SK-N-SH (cell line): ENCODE results near the gene ATP2C1. TPM values are rescaled to one million over a fixed set of nuclear protein-coding genes. Genes with fewer than 3 reads are reported as not detected.

Experiments
- CTCF ChIA-PET: fragments of 300-600, 350-600 bp; formaldehyde crosslinking; extraction: SDS; loops from one replicate; lab custom pipeline; 2021; lab: Yijun Ruan, JAX
- POLR2A ChIA-PET: fragments of 350-600 bp; sonication (Branson Sonifier 250); formaldehyde crosslinking; extraction: SDS; loops from one replicate; lab custom pipeline; 2020; ENCODE audit warnings: antibody characterized with exemption, inconsistent platforms; lab: Yijun Ruan, JAX
- DNase-seq: peaks from one replicate; pipeline ENCODE4 v3.0.0; 2012
- H2AFZ ChIP-seq: fragments of 200-600 bp; sonication (generic); 2 replicates; pipeline ENCODE4 v1.8.1; 2016; ENCODE audit warnings: antibody characterized with exemption, mild to moderate bottlenecking, low read depth
- H3F3A ChIP-seq: fragments of 200-600 bp; sonication (generic); replicated peaks from 2 replicates; pipeline ENCODE3; 2016; ENCODE audit warnings: antibody characterized with exemption, mild to moderate bottlenecking; ENCODE audit not compliant: insufficient read depth
- H3K27ac ChIP-seq, 2 experiments: fragments of 200-500 bp in 1 of 2; fragments of 200-600 bp in 1 of 2; sonication (Bioruptor generic) in 1 of 2; sonication (generic), shearing (Covaris generic) in 1 of 2; 2 replicates each; pipeline versions ENCODE4 v1.5.1 to v1.6.1; 2014 to 2016; ENCODE audit warnings: low read depth in 2 of 2, inconsistent platforms in 1 of 2, low read length in 1 of 2, mild to moderate bottlenecking in 1 of 2, mixed read lengths in 1 of 2
- H3K27me3 ChIP-seq: fragments of 200-600 bp; sonication (generic), shearing (Covaris generic); 2 replicates; pipeline ENCODE4 v1.6.1; 2016; ENCODE audit warnings: mixed run types; ENCODE audit not compliant: insufficient read depth
- H3K36me3 ChIP-seq, 2 experiments: fragments of 200-500 bp in 1 of 2; fragments of 200-600 bp in 1 of 2; sonication (Bioruptor generic) in 1 of 2; sonication (generic) in 1 of 2; replicated peaks in 1 of 2; 2 replicates each; pipeline versions ENCODE3 to v1.5.1; 2014 to 2016; ENCODE audit warnings: low read length in 1 of 2, mild to moderate bottlenecking in 1 of 2; ENCODE audit not compliant: insufficient read depth in 2 of 2, control insufficient read depth in 1 of 2
- H3K4me1 ChIP-seq, 2 experiments: fragments of 200-500 bp in 1 of 2; fragments of 200-600 bp in 1 of 2; sonication (Bioruptor generic) in 1 of 2; sonication (generic), shearing (Covaris generic) in 1 of 2; 2 replicates each; pipeline versions ENCODE4 v1.5.1 to v1.6.1; 2014 to 2016; ENCODE audit warnings: low read depth in 1 of 2, low read length in 1 of 2, mixed run types in 1 of 2; ENCODE audit not compliant: insufficient read depth in 2 of 2, control insufficient read depth in 1 of 2
- H3K4me2 ChIP-seq: fragments of 200-600 bp; sonication (generic), shearing (Covaris generic); 2 replicates; pipeline ENCODE4 v1.6.1; 2017; ENCODE audit warnings: mixed run types
- H3K4me3 ChIP-seq, 2 experiments: fragments of 200-500 bp in 1 of 2; fragments of 200-600 bp in 1 of 2; sonication (Bioruptor generic) in 1 of 2; sonication (generic), shearing (Covaris generic) in 1 of 2; 2 replicates each; pipeline versions ENCODE4 v1.5.1 to v1.8.1; 2014 to 2016; ENCODE audit warnings: low read depth in 2 of 2, inconsistent platforms in 1 of 2, low read length in 1 of 2, mild to moderate bottlenecking in 1 of 2, mixed read lengths in 1 of 2, moderate library complexity in 1 of 2
- H3K79me2 ChIP-seq: fragments of 200-600 bp; sonication (generic); 2 replicates; pipeline ENCODE4 v1.8.1; 2017; ENCODE audit warnings: mild to moderate bottlenecking; ENCODE audit not compliant: insufficient read depth
- H3K9ac ChIP-seq: fragments of 200-600 bp; sonication (generic); 2 replicates; pipeline ENCODE4 v1.6.1; 2017; ENCODE audit warnings: mixed run types
- H3K9me2 ChIP-seq: fragments of 200-600 bp; sonication (generic); 2 replicates; pipeline ENCODE4 v1.6.1; 2017; ENCODE audit warnings: mixed run types
- H3K9me3 ChIP-seq: fragments of 200-600 bp; sonication (generic); 2 replicates; pipeline ENCODE4 v1.6.1; 2017; ENCODE audit warnings: mixed run types, mild to moderate bottlenecking, moderate library complexity
- H4K20me1 ChIP-seq: fragments of 200-600 bp; sonication (generic); 2 replicates; pipeline ENCODE4 v1.6.1; 2017; ENCODE audit warnings: mild to moderate bottlenecking, mixed run types; ENCODE audit not compliant: insufficient read depth
- EP300 ChIP-seq, 2 experiments: IDR thresholded peaks; 2 replicates each; pipeline versions ENCODE4 v1.4.0 to v1.6.1; 2012; ENCODE audit warnings: borderline replicate concordance in 1 of 2, low read depth in 1 of 2, low read length in 1 of 2
- GATA2 ChIP-seq: sonication (generic); formaldehyde crosslinking; IDR thresholded peaks from 2 replicates; pipeline ENCODE4 v1.5.0; 2020; ENCODE audit warnings: mild to moderate bottlenecking, missing genetic modification reagents
- MXI1 ChIP-seq: IDR thresholded peaks from 2 replicates; pipeline ENCODE4 v1.6.1; 2012; ENCODE audit warnings: mild to moderate bottlenecking, low read depth, low read length, improper control_type of control experiment
- PBX3 ChIP-seq: IDR thresholded peaks from 2 replicates; pipeline ENCODE4; 2012
- RAD21 ChIP-seq: IDR thresholded peaks from 2 replicates; pipeline ENCODE4 v1.6.1; 2012; ENCODE audit warnings: mild to moderate bottlenecking, low read length
- RCOR1 ChIP-seq: fragments of 150-350 bp; IDR thresholded peaks from 2 replicates; pipeline ENCODE4 v1.6.1; 2017; ENCODE audit warnings: antibody characterized with exemption, low read length
- SMC3 ChIP-seq: IDR thresholded peaks from 2 replicates; pipeline ENCODE4 v1.6.1; 2012; ENCODE audit warnings: low read depth, low read length, improper control_type of control experiment
- WGBS: methylation state at CpG from one replicate; pipeline ENCODE4 v1.1.6; 2017; ENCODE audit warnings: low lambda C conversion rate; 5-methylcytosine and 5-hydroxymethylcytosine counted together
- polyA plus RNA-seq, 3 experiments: library from polyadenylated mRNA; depleted of rRNA; stranded (reverse); fragments of >200 nt; gene quantifications; 2 replicates each; pipeline ENCODE4 v1.2.3, GENCODE V29; 2012
- TF ChIP-seq, protein P1 (sequence below): IDR thresholded peaks from 2 replicates; pipeline ENCODE4 v1.4.0; 2012; ENCODE audit warnings: low read depth, borderline replicate concordance

Gene ATP2C1
- polyA plus RNA-seq, 1 of the 3 experiments (the other 2 are of a cell fraction) = 35.6 TPM

DNA sequence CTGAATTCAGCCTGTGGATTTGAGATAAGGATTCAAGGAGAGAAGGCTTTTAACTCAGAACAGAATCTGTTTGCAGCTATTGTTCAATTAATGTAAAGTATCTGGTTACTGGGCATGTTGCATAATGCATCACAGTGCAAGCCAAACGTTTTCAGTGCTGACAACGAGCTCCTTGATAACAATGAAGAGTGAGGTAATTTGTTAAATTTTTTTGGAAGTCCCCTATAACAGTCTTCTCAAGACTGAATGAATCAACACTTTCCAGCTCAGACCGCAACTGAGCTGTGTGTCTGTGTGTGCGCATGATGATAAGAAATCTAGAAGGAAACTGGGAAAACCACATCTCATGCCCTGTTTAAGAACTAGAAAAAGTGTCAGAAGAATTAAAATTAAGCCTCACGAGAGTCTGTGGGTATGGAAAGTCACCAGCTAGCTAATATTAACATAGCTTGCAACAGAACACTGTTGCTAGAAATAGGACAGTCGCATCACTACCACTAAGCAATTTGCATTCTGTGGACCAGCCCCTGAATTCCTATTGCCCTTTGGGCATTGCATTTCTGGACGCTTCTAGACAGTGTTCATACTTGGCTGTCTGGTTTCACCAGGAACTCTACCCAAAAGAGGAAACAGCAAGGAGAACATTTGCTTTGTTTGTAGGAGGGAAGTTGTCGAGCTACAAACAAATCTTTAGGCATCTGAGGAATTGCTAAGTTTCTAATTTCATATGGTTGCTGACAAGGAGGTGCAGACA is 43.7 kb upstream of the ATP2C1 start:
- Histone ChIP-seq H3K79me2 (no peaks in the 10 kb centered on the region), H3F3A (no peaks in the 10 kb centered on the region), H4K20me1 (no peaks in the 10 kb centered on the region), H3K36me3 (no peaks in the 10 kb centered on the region), H3K27ac (peak overlapping the region in 1 of 2 experiments; percentile 78; a peak in 2 of 4 replicates), H3K9me2 (no peaks in the 10 kb centered on the region), H3K4me2 (peak overlapping the region; percentile 13; the same call in 1 of the 2 replicates), H3K9ac (no peak overlapping the region), H2AFZ (peak overlapping the region; percentile 67; the same call in 1 of the 2 replicates), H3K9me3 (no peaks in the 10 kb centered on the region), H3K4me3 (peak overlapping the region in 1 of 2 experiments; percentile 37; a peak in 3 of 4 replicates), H3K27me3 (no peaks in the 10 kb centered on the region; the same call in 1 of the 2 replicates), H3K4me1 (peaks cover 5 to 22% of the 10 kb centered on the region in 2 experiments; a peak in 3 of 4 replicates)
- CTCF ChIA-PET = interaction anchor here (1.0 to 2.4 kb wide), 3 partner anchors 10 to 91 kb away, joined by 3 to 13 read pairs (median 6); no protein-coding TSS in a partner anchor
- 13% methylated on average over 8 of the region's 8 CpGs for WGBS
- POLR2A ChIA-PET = no interaction called here
- peak; percentile 38 for DNase-seq
- TF ChIP-seq MXI1 (peak; percentile 14; the same call in 1 of the 2 replicates), EP300 (IDR thresholded peaks at IDR 0.05; ENCODE audit: borderline replicate concordance in 1 of 2, low read depth in 1 of 2, low read length in 1 of 2) (peak in 1 of 2 experiments; percentile 28; a peak in 1 of 4 replicates), PBX3 (no peak), GATA2 (CRISPR knock-in tag) (peak; percentile 72), RCOR1 (peak; percentile 62), RAD21 (peak; percentile 2; the same call in 1 of the 2 replicates)
- TF ChIP-seq, protein P1, sequence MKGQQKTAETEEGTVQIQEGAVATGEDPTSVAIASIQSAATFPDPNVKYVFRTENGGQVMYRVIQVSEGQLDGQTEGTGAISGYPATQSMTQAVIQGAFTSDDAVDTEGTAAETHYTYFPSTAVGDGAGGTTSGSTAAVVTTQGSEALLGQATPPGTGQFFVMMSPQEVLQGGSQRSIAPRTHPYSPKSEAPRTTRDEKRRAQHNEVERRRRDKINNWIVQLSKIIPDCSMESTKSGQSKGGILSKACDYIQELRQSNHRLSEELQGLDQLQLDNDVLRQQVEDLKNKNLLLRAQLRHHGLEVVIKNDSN = no peak

DNA sequence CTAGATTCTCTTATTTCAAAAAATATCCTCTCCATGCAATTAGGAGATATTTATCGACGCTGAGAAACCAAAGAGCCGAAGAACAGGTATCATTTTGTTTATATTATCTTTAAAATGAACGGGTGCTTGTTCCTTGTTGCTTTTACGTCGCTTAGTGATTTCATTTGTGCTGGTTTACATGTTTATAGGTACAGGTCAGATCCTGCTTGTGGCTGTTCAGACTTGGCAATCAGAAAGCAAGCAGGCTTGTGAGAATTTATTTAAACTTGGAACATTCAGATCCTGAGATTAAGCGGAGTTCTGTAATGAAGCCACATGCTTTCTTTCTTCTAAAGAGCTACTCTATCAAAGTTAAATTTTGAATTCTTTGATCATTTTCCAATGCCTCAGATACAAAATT is 43.0 kb upstream of the ATP2C1 start:
- Histone ChIP-seq H3K4me2 (0 out of 2 replicates have a peak overlapping the region, but pooled peaks have one; percentile 13), H3K4me1 (peaks cover 5 to 22% of the 10 kb centered on the region in 2 experiments; a peak in 3 of 4 replicates), H3K9me2 (no peaks in the 10 kb centered on the region), H3K36me3 (no peaks in the 10 kb centered on the region), H2AFZ (peak overlapping the region; percentile 67; the same call in 1 of the 2 replicates)
- CTCF ChIA-PET = interaction anchor here (0.8 to 2.4 kb wide), 4 partner anchors 11 to 92 kb away, joined by 3 to 13 read pairs (median 4); no protein-coding TSS in a partner anchor
- TF ChIP-seq SMC3 (no peak), GATA2 (CRISPR knock-in tag) (no peak)
- TF ChIP-seq, all 33 proteins: peak for 0
- Histone ChIP-seq H3K4me3 (no peak overlapping the region), H3K9ac (no peak overlapping the region), H3K27me3 (no peaks in the 10 kb centered on the region; the same call in 1 of the 2 replicates), H3K9me3 (no peaks in the 10 kb centered on the region), H4K20me1 (no peaks in the 10 kb centered on the region), H3K79me2 (no peaks in the 10 kb centered on the region), H3K27ac (peak overlapping the region in 1 of 2 experiments; percentile 78; a peak in 1 of 4 replicates), H3F3A (no peaks in the 10 kb centered on the region)
- no peak for DNase-seq
- 29% methylated on average over 7 of the region's 7 CpGs for WGBS
- POLR2A ChIA-PET = no interaction called here
